NOMO-1 (cell line): ENCODE measurements around the gene XXYLT1.

ENCODE experiments used
- DNase-seq, 2 experiments: peaks; one replicate each; lab custom pipeline; 2025; ENCODE audit not compliant: unreplicated experiment in 2 of 2; lab: John Stamatoyannopoulos, UW

The XXYLT1 gene

DNA sequence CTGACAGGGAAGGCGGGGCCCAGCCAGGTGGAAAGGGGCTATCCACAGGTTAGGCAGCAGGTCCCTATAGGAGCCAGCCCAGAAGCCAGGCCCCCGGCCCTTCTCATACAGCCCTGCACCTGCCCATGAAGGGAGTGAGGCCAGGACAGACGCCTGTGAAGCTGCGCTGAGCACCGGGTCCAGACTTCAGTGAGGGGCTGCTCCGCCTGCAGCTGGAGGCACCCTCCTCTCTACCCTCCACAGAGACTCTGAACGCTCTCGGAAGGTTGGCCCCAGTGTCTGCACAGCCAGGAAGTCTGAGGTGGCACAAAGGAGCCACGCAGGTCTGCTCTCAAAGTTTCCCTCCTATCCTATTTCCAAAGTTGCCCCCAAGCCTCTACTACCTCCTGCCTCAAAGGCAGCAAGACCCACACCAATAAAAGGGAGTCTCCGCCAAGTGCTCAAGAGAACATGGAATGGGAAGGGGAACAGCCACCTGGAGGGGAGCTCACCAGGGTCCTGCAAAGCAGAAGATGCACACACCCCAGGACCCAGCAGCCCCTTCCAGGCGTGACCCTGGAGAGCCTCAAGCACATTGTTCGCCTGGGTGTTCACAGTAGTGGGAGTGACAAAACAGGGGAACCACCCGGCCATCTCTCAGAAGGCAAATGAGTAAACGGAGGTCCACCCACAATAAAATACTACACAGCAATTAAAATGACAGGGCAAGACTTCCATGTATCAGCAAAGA is 19.5 kb downstream of the XXYLT1 start:
- no peak for DNase-seq

DNA sequence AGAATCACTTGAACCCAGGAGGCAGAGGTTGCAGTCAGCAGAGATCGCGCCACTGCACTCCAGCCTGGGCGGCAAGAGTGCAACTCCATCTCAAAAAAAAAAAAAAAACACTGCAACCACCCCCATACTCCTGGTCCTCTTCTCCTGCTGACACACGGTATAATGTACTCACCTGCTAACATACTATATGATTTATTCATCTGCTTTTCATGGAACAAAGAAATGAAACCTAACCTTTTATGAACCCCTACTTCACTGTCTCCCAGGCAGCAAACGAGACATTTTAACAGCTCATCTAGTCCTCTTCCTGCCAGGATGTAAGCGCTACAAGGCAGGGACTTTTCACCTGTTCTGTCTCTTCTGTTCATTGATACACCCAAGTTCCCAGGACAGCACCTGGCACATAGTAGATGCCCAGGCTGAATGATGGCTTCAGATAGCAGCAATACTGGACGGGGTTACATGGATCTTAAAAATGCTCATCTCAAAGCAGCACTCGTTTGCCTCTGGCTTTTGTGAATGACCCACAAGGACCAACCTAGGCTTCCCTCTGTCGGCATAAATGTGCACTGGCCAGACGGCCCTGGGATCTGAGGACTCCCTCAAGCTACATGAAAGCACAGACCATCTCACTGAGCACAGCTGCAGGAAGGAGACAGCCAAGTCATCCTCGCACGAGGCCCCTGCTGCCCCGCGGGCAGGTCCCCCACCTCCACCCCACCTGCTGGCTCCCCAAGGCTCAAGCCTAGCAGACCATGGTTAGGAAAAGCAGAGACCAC is 20.3 kb downstream of the XXYLT1 start:
- no peak for DNase-seq

DNA sequence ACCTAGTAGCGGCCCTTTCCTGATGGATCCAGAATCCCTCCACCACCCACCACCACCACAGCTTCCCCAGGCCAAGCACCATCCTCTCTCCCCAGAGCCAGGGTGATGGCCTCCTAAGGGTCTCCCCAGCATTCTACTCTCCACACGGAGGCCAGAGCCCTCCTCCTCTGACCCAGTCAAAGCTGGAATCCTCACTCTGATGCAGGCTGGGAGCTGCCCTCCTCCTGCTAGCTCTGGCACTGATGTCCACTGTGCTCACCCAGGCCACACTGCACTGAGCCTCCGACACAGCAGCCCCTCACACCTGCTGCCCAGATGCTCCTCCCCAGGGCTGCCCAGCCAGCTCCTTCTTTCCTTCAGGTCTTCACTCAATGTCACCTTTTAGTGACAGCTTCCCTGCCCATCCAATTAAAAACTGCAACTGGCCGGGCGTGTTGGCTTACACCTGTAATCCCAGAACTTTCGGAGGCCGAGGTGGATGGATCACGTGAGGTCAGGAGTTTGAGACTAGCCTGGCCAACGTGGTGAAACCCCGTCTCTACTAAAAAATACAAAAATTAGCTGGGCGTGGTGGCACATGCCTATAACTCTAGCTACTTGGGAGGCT is 21.0 kb downstream of the XXYLT1 start:
- no peak for DNase-seq

DNA sequence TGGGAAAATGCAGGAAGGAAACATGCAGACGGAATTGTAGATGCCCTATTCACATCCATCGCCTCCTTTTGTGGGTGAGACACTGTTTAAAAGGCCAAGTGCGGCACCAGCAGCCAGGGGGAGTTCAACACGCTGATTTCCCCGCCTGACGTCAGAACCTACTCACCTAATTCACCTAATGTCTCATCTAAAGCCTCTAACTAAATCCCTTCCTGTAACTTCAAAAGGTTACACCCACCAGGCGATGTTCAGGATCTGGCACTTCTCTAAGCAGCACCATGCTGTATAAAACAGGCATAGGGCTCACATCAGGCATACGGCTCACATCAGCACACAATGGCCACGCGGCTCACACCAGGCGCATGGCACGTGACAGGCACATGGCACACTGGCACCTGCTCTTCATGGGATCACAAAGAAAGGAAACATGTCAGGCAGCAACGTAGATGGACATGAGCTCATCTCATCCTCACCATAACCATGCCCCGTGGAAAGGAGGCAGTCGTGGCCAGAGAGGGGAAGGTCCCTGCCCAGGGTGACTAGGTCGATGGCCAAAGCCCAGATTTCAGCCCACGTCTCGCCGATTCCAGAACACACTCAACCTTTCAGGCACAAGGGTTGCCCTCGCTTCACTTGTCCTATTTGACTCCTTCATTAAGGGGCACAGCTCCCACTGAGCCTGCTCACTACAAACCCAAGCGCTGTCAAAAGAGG is 21.7 kb downstream of the XXYLT1 start:
- no peak for DNase-seq

DNA sequence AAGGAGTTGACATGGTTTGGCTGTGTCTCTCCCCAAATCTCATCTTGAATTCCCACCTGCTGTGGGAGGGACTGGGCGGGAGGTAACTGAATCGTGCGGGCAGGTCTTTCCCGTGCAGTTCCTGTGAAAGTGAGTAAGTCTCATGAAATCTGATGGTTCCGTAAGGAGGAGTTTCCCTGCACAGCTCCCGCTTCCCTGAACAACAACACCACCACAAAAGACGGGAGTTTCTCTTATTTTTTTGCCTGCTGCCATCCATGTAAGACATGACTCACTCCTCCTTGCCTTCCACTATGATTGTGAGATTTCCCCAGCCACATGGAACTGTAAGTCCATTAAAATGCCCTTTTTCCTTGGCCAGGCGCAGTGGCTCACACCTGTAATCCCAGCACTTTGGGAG is 22.7 kb downstream of the XXYLT1 start:
- no peak for DNase-seq

DNA sequence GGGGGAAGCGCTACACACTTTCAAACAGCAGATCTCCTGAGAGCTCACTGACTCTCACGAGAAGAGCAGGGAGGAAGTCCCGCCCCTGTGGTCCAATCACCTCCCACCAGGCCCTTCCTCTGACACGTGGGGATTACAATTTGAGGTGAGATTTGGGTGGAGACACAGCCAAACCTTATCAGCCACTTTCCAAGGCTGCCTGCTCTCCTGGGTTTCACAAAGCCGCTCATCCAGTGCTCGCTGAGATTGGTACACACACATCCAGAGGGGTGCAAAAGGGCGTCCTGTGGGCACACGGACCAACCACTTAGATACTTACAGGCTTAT is 23.1 kb downstream of the XXYLT1 start:
- DNase-seq, result no peak

DNA sequence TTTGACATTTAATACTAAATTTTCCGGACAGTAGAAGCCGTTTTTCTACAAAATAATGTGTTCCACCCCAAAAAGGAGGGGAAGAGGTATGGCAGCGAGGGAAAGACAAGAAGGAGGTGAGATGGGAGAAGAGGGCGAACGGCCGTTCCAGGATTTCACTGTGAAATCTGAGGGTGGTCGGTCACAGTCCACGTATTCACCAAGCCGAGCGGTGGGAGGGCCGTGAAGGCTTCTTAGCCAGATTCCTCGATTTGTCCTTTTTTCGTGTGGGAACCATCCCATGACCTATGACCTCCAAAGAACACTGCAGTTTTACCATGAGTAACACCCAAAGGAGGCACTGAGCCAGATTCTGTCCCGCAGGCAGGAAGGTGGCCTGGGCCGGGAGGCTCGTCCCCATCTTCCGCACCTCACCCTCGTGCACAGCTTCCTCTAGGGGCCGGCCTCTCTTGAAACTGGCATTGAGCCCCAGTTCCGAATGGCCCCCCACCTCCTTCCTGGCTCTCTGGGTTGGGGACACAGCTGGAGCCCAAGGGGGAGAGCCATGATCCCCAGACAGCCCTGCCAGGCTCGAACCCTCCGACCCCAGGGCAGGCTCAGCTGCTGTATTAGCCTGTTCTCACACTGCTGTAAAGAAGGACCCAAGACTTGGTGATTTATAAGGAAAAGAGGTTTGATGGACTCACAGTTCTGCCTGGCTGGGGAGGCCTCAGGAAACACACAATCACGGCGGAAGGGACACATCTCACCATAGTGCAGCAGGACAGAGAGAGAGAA is 23.7 kb downstream of the XXYLT1 start:
- DNase-seq, result no peak

DNA sequence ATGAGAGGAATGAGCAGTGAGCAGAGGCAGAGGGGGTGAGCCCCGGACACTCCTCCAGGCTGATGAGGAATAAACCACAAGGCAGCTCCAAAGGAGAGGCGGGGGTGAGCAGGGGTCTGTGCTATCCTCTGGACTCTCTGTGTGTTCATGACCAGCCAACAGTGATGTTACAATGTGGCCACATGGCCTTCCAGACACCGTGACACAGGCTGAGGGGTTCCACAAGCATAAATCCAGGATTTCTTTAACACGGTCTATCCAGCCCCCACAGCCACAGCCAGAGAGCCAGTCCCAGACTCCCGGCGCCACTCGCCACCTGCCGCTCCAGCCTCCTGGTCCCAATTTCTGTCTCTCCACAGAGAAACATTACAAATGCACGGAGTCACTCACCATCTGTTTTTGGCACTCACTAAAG is 24.4 kb downstream of the XXYLT1 start:
- DNase-seq, result no peak

DNA sequence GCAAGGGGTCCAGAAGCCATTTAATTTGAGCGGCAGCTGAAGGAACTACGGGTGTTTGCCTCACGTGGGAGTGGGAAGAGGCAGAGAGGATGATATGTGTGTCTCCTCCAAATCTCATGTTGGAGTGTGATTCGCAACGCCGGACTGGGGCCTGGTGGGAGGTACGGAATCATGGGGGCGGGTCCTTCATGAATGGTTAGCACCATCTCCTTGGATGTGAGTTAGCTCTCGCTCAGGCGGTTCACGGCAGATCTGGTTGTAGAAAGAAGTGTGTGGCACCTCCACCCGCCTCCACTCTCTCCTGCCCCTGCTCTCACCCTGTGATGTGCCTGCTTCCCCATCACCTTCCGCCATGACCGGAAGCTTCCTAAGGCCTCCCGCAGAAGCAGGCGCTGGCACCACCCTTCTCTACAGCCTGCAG is 25.4 kb downstream of the XXYLT1 start:
- DNase-seq, result no peak

DNA sequence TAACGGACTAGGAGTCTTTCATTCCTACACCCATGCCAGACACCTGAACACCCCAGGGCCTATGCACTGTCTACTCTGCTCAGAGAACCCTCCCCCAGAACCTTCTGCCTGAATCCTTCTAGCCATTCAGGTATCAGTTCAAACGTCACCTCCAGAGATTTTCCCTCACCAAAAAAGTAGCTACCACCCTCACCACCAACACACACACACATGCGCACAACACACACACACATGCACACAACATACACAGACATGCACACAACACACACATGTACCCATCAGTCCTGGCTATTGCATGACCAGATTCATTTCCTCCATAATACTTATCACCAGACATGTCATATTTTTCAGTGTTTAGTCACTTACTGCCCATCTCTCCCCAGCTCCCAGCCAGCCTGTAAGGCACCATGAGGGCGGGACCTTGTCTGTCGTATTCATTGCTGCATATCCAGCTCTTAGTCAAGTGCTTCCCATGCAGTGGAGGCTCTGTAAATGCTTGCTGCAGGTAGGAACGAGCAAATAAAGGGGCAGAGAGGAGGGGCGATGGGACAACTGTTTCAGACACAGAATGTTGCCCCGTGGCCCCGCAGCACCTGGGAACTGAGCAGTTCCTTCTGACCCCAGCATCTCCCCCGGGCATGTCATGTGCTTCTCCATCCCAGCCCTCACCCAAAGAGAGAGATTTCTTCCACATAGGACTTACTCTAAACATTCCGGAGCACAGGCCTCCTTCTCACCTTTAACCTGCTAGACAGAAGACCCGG is 29.2 kb downstream of the XXYLT1 start:
- DNase-seq, result no peak

DNA sequence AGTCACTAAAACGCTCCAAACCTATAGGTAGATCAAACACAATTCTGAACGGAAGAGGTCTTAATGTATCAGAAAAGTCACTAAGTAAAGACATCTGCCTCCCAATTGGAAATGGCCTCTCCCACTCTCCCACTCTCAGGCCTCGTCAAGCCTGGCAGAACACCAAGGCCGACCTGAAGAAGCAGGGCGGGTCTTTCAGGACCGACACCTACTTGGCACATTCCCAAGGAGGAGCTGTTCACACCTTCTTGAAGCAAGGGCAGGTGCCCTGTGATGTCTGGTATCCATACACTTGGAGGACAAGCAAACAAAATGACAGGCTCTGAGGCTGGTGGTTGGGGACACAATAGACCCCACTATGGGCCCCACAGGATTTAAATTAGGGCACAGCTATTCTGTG is 30.0 kb downstream of the XXYLT1 start:
- no peak for DNase-seq

DNA sequence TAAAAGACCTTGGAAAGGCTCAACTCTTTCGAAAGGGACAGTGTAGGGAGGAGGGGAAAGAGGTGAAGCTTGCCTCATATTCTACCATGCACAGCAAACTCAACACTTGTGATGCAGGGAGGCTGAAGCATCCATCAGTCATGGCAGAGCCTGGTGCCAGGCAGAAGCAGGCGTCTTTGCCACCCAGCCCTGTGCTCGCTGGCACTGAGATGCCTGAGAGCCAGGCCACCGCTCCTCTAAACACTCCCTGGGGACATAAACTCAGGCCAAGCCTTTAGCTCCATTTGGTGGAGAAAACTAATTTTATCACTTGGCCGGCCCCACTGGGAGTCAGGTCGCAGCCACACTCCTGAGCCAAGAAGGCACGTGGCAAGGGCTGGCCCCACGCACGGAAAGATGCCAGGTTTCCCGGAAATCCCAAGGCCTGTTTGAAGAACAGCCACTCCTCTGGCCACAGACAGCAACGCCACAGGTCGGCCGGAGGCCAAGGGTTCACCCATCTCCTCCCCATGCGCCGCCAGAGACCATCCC is 30.7 kb downstream of the XXYLT1 start:
- DNase-seq, result no peak

DNA sequence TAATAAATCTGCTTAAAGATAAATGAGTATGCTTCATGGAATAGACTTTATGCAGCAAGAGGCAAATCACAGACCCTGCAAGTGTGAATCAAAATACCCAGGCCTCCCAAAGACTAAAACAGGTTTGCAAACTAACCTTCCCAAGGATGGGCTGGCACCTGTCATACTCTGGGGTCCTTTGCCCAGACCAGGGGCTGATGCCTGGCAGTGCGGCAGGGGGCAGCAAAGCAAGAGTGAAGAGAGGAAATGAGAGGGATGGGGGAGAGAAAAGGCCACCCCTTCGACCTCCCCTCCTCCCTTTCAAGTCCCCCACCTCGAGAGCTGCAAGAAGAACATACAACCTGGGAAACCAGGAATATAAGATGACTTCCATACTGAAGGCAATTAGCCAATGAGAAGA is 31.8 kb downstream of the XXYLT1 start:
- DNase-seq, result no peak

DNA sequence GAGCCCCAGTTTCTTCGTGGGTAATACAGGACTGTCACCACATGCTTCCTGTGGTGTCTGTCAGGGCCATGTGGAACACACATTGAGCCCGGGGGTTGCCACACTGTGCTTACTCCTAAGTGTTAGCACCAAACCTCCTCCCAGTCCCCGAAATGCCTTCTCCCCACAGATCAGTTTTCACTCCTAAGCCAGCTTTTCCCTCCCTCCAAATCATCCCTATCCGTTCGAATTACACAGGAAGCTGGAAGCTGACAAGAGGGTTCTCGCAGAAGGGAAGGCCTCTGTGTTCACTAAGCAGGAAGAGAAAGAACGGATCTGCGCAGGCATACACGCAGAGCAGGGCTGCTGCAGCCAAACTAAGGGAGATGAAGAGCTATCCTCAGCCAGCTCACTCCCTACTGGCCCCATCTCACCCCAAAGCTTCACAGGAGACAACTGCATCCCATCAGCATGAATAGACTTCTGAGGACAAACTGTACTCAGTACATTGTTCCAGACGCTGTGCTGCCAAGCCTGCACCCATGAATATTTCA is 32.3 kb downstream of the XXYLT1 start:
- DNase-seq, result no peak

DNA sequence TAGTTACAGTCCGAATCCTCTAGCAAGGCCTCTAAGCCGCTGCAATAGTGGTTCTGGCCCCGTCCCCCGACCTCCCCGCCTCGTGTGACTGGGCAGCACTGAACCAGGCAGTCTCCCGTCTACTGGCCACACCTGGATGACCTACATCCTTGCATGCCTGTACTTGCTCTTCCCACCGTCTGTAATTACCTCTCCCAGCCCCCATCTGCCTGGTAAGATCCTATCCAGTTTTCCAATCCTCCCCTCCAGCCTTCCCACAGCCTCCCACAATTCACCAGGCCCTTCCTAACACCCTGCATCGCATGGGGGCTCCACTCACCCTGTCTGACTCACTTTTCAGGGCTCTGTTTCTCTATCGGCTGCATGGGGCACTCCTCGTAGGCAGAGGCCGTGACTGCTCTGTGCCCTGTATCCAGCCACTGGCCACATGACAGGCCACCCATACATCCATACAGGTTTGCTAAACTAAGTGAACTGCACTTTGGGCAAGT is 32.8 kb downstream of the XXYLT1 start:
- DNase-seq, result no peak

DNA sequence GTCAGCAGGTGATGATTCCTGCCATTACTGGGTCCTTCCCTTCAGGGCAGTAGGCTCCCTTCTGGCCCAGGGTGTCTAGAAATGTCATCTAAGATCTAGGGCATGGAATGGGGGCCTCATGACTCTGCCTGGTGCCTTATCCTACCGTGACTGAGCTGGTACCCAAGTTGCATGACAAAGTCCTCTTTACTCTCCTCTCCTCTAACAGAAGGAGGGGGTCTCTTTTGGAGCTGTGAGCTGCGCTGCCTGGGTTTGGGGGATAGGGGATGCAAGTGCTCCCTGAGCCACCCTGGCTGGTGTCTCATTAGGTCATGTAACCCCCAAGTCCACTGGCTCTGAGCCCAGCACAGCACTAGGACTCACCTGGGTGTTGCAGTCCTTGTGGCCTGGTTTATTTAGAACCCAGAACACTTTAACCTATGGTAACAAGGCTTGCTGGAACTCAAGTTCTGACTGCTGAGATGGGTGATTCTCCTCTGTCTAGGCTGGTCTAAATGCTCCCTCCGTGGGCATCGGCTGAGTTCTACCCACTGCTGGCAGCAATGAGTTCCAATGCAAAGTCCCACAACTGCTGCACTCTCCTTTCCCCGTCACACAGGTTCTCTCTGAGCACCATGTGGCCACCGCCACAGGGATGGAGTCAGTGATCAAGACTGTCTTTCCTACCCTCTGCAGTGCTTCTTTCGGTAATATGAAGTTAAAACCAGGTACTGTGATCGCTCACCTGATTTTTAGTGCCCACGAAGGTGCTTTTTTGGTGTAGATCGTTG is 34.0 kb downstream of the XXYLT1 start:
- DNase-seq, result no peak

DNA sequence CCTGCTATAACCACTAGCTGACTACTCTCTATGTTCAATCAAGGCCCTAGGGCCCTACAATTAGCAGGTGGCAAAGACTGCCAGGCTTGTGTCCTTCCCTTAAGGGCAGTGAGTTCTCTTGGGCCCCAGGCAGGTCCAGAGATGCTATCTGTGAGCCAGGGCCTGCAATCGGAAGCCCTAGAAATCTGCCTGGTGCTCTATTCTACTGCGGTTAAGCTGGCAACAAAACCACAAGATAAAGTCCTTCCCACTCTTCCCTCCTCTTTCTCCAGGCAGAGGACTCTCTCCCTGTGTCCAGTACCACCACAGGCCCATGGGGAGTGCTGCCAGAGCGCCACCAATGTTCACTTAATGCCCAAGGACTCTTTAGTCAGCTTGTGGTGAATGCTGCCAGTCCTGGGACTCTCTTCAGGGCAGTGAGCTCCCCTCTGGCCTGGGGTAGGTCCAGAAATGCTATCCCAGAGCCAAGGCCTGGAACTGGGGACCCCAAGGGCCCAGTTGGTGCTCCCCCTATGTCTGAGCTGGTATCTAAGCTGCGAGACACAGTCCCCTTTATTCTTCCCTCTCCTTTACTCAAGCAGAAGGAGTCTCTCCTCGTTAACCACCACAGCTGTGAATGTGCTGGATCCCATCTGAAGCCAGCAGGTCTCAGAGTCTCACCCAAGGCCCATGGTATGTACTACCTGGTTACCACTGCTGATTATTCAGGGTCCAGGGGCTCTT is 34.7 kb downstream of the XXYLT1 start:
- no peak for DNase-seq

DNA sequence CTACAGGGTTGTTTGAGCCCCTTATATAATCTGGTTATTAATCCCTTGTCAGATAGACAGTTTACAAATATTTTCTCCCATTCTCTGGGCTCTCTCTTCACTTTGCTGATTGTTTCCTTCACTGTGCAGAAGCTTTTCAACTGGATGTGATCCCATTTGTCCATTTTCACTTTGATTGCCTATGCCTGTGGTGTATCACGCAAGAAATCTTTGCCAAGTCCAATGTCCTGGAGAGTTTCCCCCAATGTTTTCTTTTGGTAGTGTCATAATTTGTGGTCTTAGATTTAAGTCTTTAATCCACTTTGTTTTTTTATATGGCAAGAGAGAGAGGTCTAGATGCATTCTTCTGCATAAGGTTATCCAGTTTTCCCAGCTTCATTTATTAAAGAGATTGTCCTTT is 40.7 kb downstream of the XXYLT1 start:
- no peak for DNase-seq
